ENCODE data around the gene CALHM3. TPM values are rescaled to one million over a fixed set of nuclear protein-coding genes. Genes with fewer than 3 reads are reported as not detected.
"Not testable (repeated sequence)": the region's sequence is repeated elsewhere in the genome, so short reads cannot be mapped to it uniquely, and the experiment has no call there.

Gene CALHM3
- polyA plus RNA-seq, 1 donor: 0.13 TPM

GRCh38 chr10:103512591-103513379, 33.7 kb upstream of the CALHM3 start:
- WGBS (ENCODE audit: insufficient coverage, low lambda C conversion rate): 30% methylated on average over 2 of the region's 13 CpGs
- H3K36me3 ChIP-seq (ENCODE audit: control insufficient read depth, insufficient read depth, low read length): no peaks in the 10 kb centered on the region
- H3K27ac ChIP-seq (ENCODE audit: low read length): peak overlapping the region; percentile 97
- H3K4me3 ChIP-seq (ENCODE audit: low read length): peak overlapping the region; percentile 1
- no peaks in the 10 kb centered on the region for H3K9me3 ChIP-seq (ENCODE audit: control insufficient read depth, low read depth, low read length)
- no peaks in the 10 kb centered on the region for H3K27me3 ChIP-seq (ENCODE audit: control insufficient read depth, insufficient read depth, low read length)
- DNase-seq: peak; percentile 90 to 96
- H3K4me1 ChIP-seq (ENCODE audit: control insufficient read depth, insufficient read depth, low read length): peaks cover 72% of the 10 kb centered on the region

GRCh38 chr10:103512166-103512565, 33.1 kb upstream of the CALHM3 start:
- H3K9me3 ChIP-seq (ENCODE audit: control insufficient read depth, low read depth, low read length): no peaks in the 10 kb centered on the region
- no peaks in the 10 kb centered on the region for H3K27me3 ChIP-seq (ENCODE audit: control insufficient read depth, insufficient read depth, low read length)
- DNase-seq: no peak
- peak overlapping the region; percentile 97 for H3K27ac ChIP-seq (ENCODE audit: low read length)
- no peak overlapping the region for H3K4me3 ChIP-seq (ENCODE audit: low read length)
- peaks cover 78% of the 10 kb centered on the region for H3K4me1 ChIP-seq (ENCODE audit: control insufficient read depth, insufficient read depth, low read length)
- no peaks in the 10 kb centered on the region for H3K36me3 ChIP-seq (ENCODE audit: control insufficient read depth, insufficient read depth, low read length)

GRCh38 chr10:103510791-103511752, 32.0 kb upstream of the CALHM3 start:
- Histone ChIP-seq H3K4me3 (ENCODE audit: low read length) (no peak overlapping the region), H3K9me3 (ENCODE audit: control insufficient read depth, low read depth, low read length) (no peaks in the 10 kb centered on the region), H3K36me3 (ENCODE audit: control insufficient read depth, insufficient read depth, low read length) (no peaks in the 10 kb centered on the region), H3K27ac (ENCODE audit: low read length) (peak overlapping the region; percentile 97), H3K4me1 (ENCODE audit: control insufficient read depth, insufficient read depth, low read length) (peaks cover 87% of the 10 kb centered on the region), H3K27me3 (ENCODE audit: control insufficient read depth, insufficient read depth, low read length) (no peaks in the 10 kb centered on the region)
- peak in 1 of 2 donors; percentile 90 for DNase-seq
- WGBS (ENCODE audit: insufficient coverage, low lambda C conversion rate): 40% methylated on average over 2 of the region's 10 CpGs

GRCh38 chr10:103510046-103510685, 31.1 kb upstream of the CALHM3 start:
- Histone ChIP-seq H3K27ac (ENCODE audit: low read length) (no peak overlapping the region), H3K9me3 (ENCODE audit: control insufficient read depth, low read depth, low read length) (no peaks in the 10 kb centered on the region), H3K4me1 (ENCODE audit: control insufficient read depth, insufficient read depth, low read length) (peaks cover 86% of the 10 kb centered on the region), H3K36me3 (ENCODE audit: control insufficient read depth, insufficient read depth, low read length) (no peaks in the 10 kb centered on the region), H3K4me3 (ENCODE audit: low read length) (no peak overlapping the region), H3K27me3 (ENCODE audit: control insufficient read depth, insufficient read depth, low read length) (no peaks in the 10 kb centered on the region)
- DNase-seq: peak in 1 of 2 donors; percentile 18
- WGBS (ENCODE audit: insufficient coverage, low lambda C conversion rate): no CpG with 5 or more reads among the region's 8 CpGs

- Histone ChIP-seq H3K4me3 (ENCODE audit: low read length) (no peak overlapping the region), H3K27ac (ENCODE audit: low read length) (peak overlapping the region; percentile 53), H3K36me3 (ENCODE audit: control insufficient read depth, insufficient read depth, low read length) (no peaks in the 10 kb centered on the region), H3K27me3 (ENCODE audit: control insufficient read depth, insufficient read depth, low read length) (no peaks in the 10 kb centered on the region), H3K9me3 (ENCODE audit: control insufficient read depth, low read depth, low read length) (no peaks in the 10 kb centered on the region), H3K4me1 (ENCODE audit: control insufficient read depth, insufficient read depth, low read length) (peaks cover 76% of the 10 kb centered on the region)
- WGBS (ENCODE audit: insufficient coverage, low lambda C conversion rate): no CpG with 5 or more reads among the region's 10 CpGs
- DNase-seq: peak; percentile 69 to 82
Measured at GRCh38 chr10:103507235-103508191, 28.5 kb upstream of the CALHM3 start.

GRCh38 chr10:103506061-103506460, 27.0 kb upstream of the CALHM3 start:
- WGBS (ENCODE audit: insufficient coverage, low lambda C conversion rate): no CpG with 5 or more reads among the region's 4 CpGs

GRCh38 chr10:103504181-103504783, 25.2 kb upstream of the CALHM3 start:
- no peak overlapping the region for H3K4me3 ChIP-seq (ENCODE audit: low read length)

More at GRCh38 chr10:103506061-103506460, 27.0 kb upstream of the CALHM3 start:
- Histone ChIP-seq H3K4me3 (ENCODE audit: low read length) (no peak overlapping the region), H3K9me3 (ENCODE audit: control insufficient read depth, low read depth, low read length) (no peaks in the 10 kb centered on the region), H3K27me3 (ENCODE audit: control insufficient read depth, insufficient read depth, low read length) (no peaks in the 10 kb centered on the region), H3K4me1 (ENCODE audit: control insufficient read depth, insufficient read depth, low read length) (peaks cover 61% of the 10 kb centered on the region), H3K36me3 (ENCODE audit: control insufficient read depth, insufficient read depth, low read length) (no peaks in the 10 kb centered on the region), H3K27ac (ENCODE audit: low read length) (no peak overlapping the region)
- DNase-seq: no peak

GRCh38 chr10:103503777-103504176, 24.7 kb upstream of the CALHM3 start:
- WGBS (ENCODE audit: insufficient coverage, low lambda C conversion rate): no CpG with 5 or more reads among the region's 6 CpGs
- not testable (repeated sequence) for H3K27me3 ChIP-seq (ENCODE audit: control insufficient read depth, insufficient read depth, low read length); DNase-seq; H3K9me3 ChIP-seq (ENCODE audit: control insufficient read depth, low read depth, low read length); H3K36me3 ChIP-seq (ENCODE audit: control insufficient read depth, insufficient read depth, low read length); H3K4me3 ChIP-seq (ENCODE audit: low read length)
- peaks cover 57% of the 10 kb centered on the region for H3K4me1 ChIP-seq (ENCODE audit: control insufficient read depth, insufficient read depth, low read length)
- H3K27ac ChIP-seq (ENCODE audit: low read length): peak overlapping the region; percentile 70

More at GRCh38 chr10:103504181-103504783, 25.2 kb upstream of the CALHM3 start:
- peaks cover 59% of the 10 kb centered on the region for H3K4me1 ChIP-seq (ENCODE audit: control insufficient read depth, insufficient read depth, low read length)
- WGBS (ENCODE audit: insufficient coverage, low lambda C conversion rate): 0% methylated on average over 1 of the region's 10 CpGs
- no peaks in the 10 kb centered on the region for H3K36me3 ChIP-seq (ENCODE audit: control insufficient read depth, insufficient read depth, low read length)
- H3K9me3 ChIP-seq (ENCODE audit: control insufficient read depth, low read depth, low read length): no peaks in the 10 kb centered on the region
- H3K27ac ChIP-seq (ENCODE audit: low read length): peak overlapping the region; percentile 70
- H3K27me3 ChIP-seq (ENCODE audit: control insufficient read depth, insufficient read depth, low read length): no peaks in the 10 kb centered on the region
- DNase-seq: peak; percentile 67 to 85

Measured in large intestine (tissue), 3 donors.